Measurements from ENCODE around the gene PLXDC1. TPM values are rescaled to one million over a fixed set of nuclear protein-coding genes. Genes with fewer than 3 reads are reported as not detected.

Gene PLXDC1
- total and polyA plus RNA-seq, 2 of the 13 experiments (the other 11 are each of a cell fraction or from before 2014, with no cell fraction given) = not detected

- TF ChIP-seq MTF2 (CRISPR knock-in tag; IDR thresholded peaks at IDR 0.05; ENCODE audit: borderline replicate concordance) (no peak), ADNP (CRISPR knock-in tag; IDR thresholded peaks at IDR 0.05) (no peak), ESRRA (CRISPR knock-in tag; IDR thresholded peaks at IDR 0.05; ENCODE audit: low read depth) (no peak), CEBPZ (IDR thresholded peaks at IDR 0.05; ENCODE audit: low read length) (no peak), GRHL1 (CRISPR knock-in tag; conservative IDR thresholded peaks at IDR 0.05) (no peak), ZBTB26 (CRISPR knock-in tag; IDR thresholded peaks at IDR 0.05; ENCODE audit: borderline replicate concordance) (no peak), ZNF235 (CRISPR knock-in tag; IDR thresholded peaks at IDR 0.05; ENCODE audit: borderline replicate concordance) (no peak), IKZF1 (IDR thresholded peaks at IDR 0.05) (no peak), CBX1 (IDR thresholded peaks at IDR 0.05; ENCODE audit: low read depth) (no peak), HDAC6 (IDR thresholded peaks at IDR 0.05; ENCODE audit: low read depth, low read length) (no peak)
- ChIA-PET CTCF (ENCODE audit: low intra/inter-chr PET ratio, low total read pairs) (no interaction called here), POLR2A (no interaction called here)
- Histone ChIP-seq H3K36me3 (replicated peaks in 1 of 2; ENCODE audit: control insufficient read depth in 1 of 2, insufficient read depth in 2 of 2, low read length in 2 of 2) (peaks cover 0 to 1% of the 10 kb centered on the region in 2 experiments; a peak in 1 of 5 replicates), H3K79me2 (ENCODE audit: insufficient read depth, low read length) (no peaks in the 10 kb centered on the region), H3K4me2 (ENCODE audit: low read depth, low read length) (no peak overlapping the region), H3K4me3 (replicated peaks in 1 of 3; ENCODE audit: insufficient read depth in 1 of 3, low read depth in 2 of 3, low read length in 3 of 3) (no peak overlapping the region), H3K9me3 (ENCODE audit: low read length) (no peaks in the 10 kb centered on the region), H3K4me1 (ENCODE audit: insufficient read depth, low read length) (no peaks in the 10 kb centered on the region), H3K27ac (ENCODE audit: extremely low read length, insufficient read depth, low read length) (no peak overlapping the region), H3K9ac (ENCODE audit: insufficient read depth, low read depth, low read length) (no peak overlapping the region), H2AFZ (ENCODE audit: low read length) (no peak overlapping the region), H3K27me3 (ENCODE audit: control insufficient read depth in 1 of 2, insufficient read depth in 2 of 2, low read length in 2 of 2) (no peaks in the 10 kb centered on the region), H4K20me1 (ENCODE audit: insufficient read depth, low read length) (no peaks in the 10 kb centered on the region)
- DNase-seq (ENCODE audit: low spot score) (no peak), ATAC-seq (no peak), FAIRE-seq (no peak)
- in situ Hi-C loops (cut with HindIII; ENCODE audit: extremely low pct_ligation_motif_present, low pct_unique_long_range_greater_than_20kb) (no loop called here), intact Hi-C loops (cut with micrococcal nuclease; ENCODE audit: unreplicated experiment) (no loop called here)
- WGBS (ENCODE audit: low lambda C conversion rate) = 91% methylated on average over 5 of the region's 5 CpGs
- BruUV-seq (replicated peaks) = no TSS peak
These were observed 29.9 kb upstream of the PLXDC1 start for GRCh38 chr17:39181303-39181702.
